ENCODE results near the gene MGME1.

MGME1 gene

GRCh38 chr20:17968366-17969277 lies at the start of gene MGME1, which contains the start of gene SNX5:
Gene MGME1 (plus strand): TSS chr20:17969018. CDS start chr20:17969860, 842 bp downstream.
Gene SNX5 (minus strand): TSS chr20:17968794. CDS start chr20:17968425, 369 bp downstream.
- DNase-seq (ENCODE audit: low read depth, low spot score), result peak; percentile 98

- no peak for DNase-seq (ENCODE audit: low read depth, low spot score)
These were observed 49.7 kb upstream of the MGME1 start for GRCh38 chr20:17919149-17919548.

GRCh38 chr20:17921774-17922173 lies 47.0 kb upstream of the MGME1 start:
- no peak for DNase-seq (ENCODE audit: low read depth, low spot score)

- no peak for DNase-seq (ENCODE audit: low read depth, low spot score)
These were observed 43.5 kb upstream of the MGME1 start for GRCh38 chr20:17925141-17925939.

- DNase-seq (ENCODE audit: low read depth, low spot score), result no peak
These were observed 42.9 kb upstream of the MGME1 start for GRCh38 chr20:17925940-17926300.

- DNase-seq (ENCODE audit: low read depth, low spot score), result no peak
These were observed 40.6 kb upstream of the MGME1 start for GRCh38 chr20:17928211-17928611.

- no peak for DNase-seq (ENCODE audit: low read depth, low spot score)
These were observed 40.0 kb upstream of the MGME1 start for GRCh38 chr20:17928633-17929311.

GRCh38 chr20:17931513-17931912 lies 37.3 kb upstream of the MGME1 start:
- DNase-seq (ENCODE audit: low read depth, low spot score), result no peak

- DNase-seq (ENCODE audit: low read depth, low spot score), result no peak
These were observed 36.4 kb upstream of the MGME1 start for GRCh38 chr20:17932396-17932795.

GRCh38 chr20:17933121-17933520 lies 35.7 kb upstream of the MGME1 start:
- no peak for DNase-seq (ENCODE audit: low read depth, low spot score)

- DNase-seq (ENCODE audit: low read depth, low spot score), result no peak
These were observed 35.1 kb upstream of the MGME1 start for GRCh38 chr20:17933711-17934110.

- DNase-seq (ENCODE audit: low read depth, low spot score), result peak; percentile 62
These were observed 34.5 kb upstream of the MGME1 start for GRCh38 chr20:17934141-17934862.

GRCh38 chr20:17935186-17935585 lies 33.6 kb upstream of the MGME1 start:
- DNase-seq (ENCODE audit: low read depth, low spot score), result no peak

- no peak for DNase-seq (ENCODE audit: low read depth, low spot score)
These were observed 33.1 kb upstream of the MGME1 start for GRCh38 chr20:17935761-17936160.

GRCh38 chr20:17936286-17936760 lies 32.5 kb upstream of the MGME1 start:
- DNase-seq (ENCODE audit: low read depth, low spot score), result no peak

GRCh38 chr20:17936761-17937732 lies 31.8 kb upstream of the MGME1 start:
- peak; percentile 68 for DNase-seq (ENCODE audit: low read depth, low spot score)

GRCh38 chr20:17938871-17939619 lies 29.8 kb upstream of the MGME1 start:
- DNase-seq (ENCODE audit: low read depth, low spot score), result no peak

- DNase-seq (ENCODE audit: low read depth, low spot score), result no peak
These were observed 29.1 kb upstream of the MGME1 start for GRCh38 chr20:17939622-17940223.
